HCT116 (cell line): ENCODE data around the gene RPL26.

Experiments
- CTCF ChIP-seq, 3 experiments: fragments of 200-600 bp in 1 of 3; sonication (generic) in 1 of 3; IDR thresholded peaks in 2 of 3; conservative IDR thresholded peaks in 1 of 3; 2 replicates each; pipeline ENCODE4 v1.5.1; 2012 to 2017; ENCODE audit warnings: low read depth in 2 of 3, low read length in 2 of 3, antibody characterized with exemption in 1 of 3, borderline replicate concordance in 1 of 3, control low read depth in 1 of 3, mild to moderate bottlenecking in 1 of 3, mixed read lengths in 1 of 3, mixed run types in 1 of 3, moderate library complexity in 1 of 3; ENCODE audit not compliant: insufficient read depth in 1 of 3
- POLR2A ChIP-seq: IDR thresholded peaks from 2 replicates; pipeline ENCODE4 v1.7.0; 2011; ENCODE audit warnings: borderline replicate concordance; ENCODE audit not compliant: insufficient read depth, insufficient read length; ENCODE audit errors: extremely low read depth

DNA sequence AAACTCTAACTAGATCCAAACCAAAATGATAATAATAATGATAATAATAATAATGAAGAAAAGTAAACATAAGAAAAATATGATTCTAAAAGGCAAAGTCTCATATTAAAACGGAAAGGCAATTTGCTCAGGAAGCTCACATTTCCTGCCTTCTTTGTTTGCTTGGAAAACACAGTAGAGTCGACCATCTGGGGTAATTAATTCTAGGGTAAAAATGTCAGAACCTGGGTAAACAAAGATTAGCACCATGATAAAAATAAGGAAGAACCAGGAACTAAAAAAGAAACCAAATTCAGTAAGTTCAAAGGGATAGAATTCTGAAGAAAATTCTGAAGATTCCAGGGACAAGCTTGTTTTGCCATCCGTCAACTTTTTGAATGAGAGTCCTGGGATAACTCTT, 22.7 kb downstream of the RPL26 start:
- TF ChIP-seq POLR2A (no peak), CTCF (IDR thresholded peaks at IDR 0.05 in 2 of 3, conservative IDR thresholded peaks at IDR 0.05 in 1 of 3; ENCODE audit: borderline replicate concordance in 1 of 3, insufficient read depth in 1 of 3, low read depth in 2 of 3, low read length in 2 of 3) (no peak)
